ENCODE results near the gene FBXO11. TPM values are rescaled to one million over a fixed set of nuclear protein-coding genes. Genes with fewer than 3 reads are reported as not detected.

The FBXO11 gene
- total RNA-seq, 4 donors from 2014 or later = 21.5 to 31.8 (median 28.4) TPM

GRCh38 chr2:47941936-47942335 lies 35.6 kb upstream of the FBXO11 start:
- DNase-seq (no peak), ATAC-seq (no peak)
- Histone ChIP-seq H3K4me3 (no peak overlapping the region), H3K36me3 (no peaks in the 10 kb centered on the region), H3K4me1 (peaks cover 0 to 3% of the 10 kb centered on the region in 2 donors), H3K27me3 (no peaks in the 10 kb centered on the region), H3K9me3 (no peaks in the 10 kb centered on the region), H3K27ac (no peak overlapping the region)
- in situ Hi-C loops (cut with MboI; ENCODE audit: low sequenced_read_pairs in 4 of 4) (no loop called here), intact Hi-C loops (cut with DNase I; ENCODE audit: low total_unique reads) (no loop called here)
- no peak for TF ChIP-seq POLR2A (IDR thresholded peaks at IDR 0.05)

GRCh38 chr2:47937677-47938076 lies 31.4 kb upstream of the FBXO11 start:
- ATAC-seq = no peak
- in situ Hi-C loops (cut with MboI; ENCODE audit: low sequenced_read_pairs in 4 of 4) = no loop called here

DNA sequence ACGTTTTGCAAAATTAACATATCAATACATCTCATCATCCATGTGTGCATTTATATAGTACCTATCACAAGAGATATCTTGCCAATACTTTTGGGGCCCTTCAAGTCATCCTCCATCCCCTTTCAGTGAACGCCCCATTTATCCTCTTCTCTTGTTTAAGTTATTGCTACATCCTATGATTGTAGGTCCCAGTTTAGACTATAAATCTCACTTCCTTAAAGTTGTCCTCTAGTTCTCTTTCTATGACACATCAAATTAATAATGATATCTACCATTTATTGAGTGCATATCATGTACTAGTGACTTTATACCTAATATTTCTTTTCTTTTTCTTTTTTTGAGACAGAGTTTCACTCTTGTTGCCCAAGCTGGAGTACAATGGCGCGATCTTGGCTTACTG lies 28.8 kb upstream of the FBXO11 start:
- DNase-seq (no peak), ATAC-seq (no peak)
- no peaks in the 10 kb centered on the region for H3K4me1 ChIP-seq
- no peak overlapping the region for H3K4me3 ChIP-seq
- in situ Hi-C loops (cut with MboI; ENCODE audit: low sequenced_read_pairs in 4 of 4) = no loop called here
- no peaks in the 10 kb centered on the region for H3K9me3 ChIP-seq
- intact Hi-C loops (cut with DNase I; ENCODE audit: low total_unique reads) = no loop called here
- H3K27me3 ChIP-seq = no peaks in the 10 kb centered on the region
- H3K27ac ChIP-seq = no peak overlapping the region
- no peaks in the 10 kb centered on the region for H3K36me3 ChIP-seq
- TF ChIP-seq, protein P1, sequence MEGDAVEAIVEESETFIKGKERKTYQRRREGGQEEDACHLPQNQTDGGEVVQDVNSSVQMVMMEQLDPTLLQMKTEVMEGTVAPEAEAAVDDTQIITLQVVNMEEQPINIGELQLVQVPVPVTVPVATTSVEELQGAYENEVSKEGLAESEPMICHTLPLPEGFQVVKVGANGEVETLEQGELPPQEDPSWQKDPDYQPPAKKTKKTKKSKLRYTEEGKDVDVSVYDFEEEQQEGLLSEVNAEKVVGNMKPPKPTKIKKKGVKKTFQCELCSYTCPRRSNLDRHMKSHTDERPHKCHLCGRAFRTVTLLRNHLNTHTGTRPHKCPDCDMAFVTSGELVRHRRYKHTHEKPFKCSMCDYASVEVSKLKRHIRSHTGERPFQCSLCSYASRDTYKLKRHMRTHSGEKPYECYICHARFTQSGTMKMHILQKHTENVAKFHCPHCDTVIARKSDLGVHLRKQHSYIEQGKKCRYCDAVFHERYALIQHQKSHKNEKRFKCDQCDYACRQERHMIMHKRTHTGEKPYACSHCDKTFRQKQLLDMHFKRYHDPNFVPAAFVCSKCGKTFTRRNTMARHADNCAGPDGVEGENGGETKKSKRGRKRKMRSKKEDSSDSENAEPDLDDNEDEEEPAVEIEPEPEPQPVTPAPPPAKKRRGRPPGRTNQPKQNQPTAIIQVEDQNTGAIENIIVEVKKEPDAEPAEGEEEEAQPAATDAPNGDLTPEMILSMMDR (IDR thresholded peaks at IDR 0.05 in 4 of 5, conservative IDR thresholded peaks at IDR 0.05 in 1 of 5) = no peak
- TF ChIP-seq POLR2A (IDR thresholded peaks at IDR 0.05) = no peak

More at GRCh38 chr2:47937677-47938076, 31.4 kb upstream of the FBXO11 start:
- Histone ChIP-seq H3K9me3 (no peaks in the 10 kb centered on the region), H3K27me3 (no peaks in the 10 kb centered on the region), H3K4me3 (no peak overlapping the region), H3K27ac (no peak overlapping the region), H3K36me3 (no peaks in the 10 kb centered on the region), H3K4me1 (no peaks in the 10 kb centered on the region)
- TF ChIP-seq, protein P1 (IDR thresholded peaks at IDR 0.05 in 4 of 5, conservative IDR thresholded peaks at IDR 0.05 in 1 of 5) = no peak
- TF ChIP-seq POLR2A (IDR thresholded peaks at IDR 0.05) = no peak
- no peak for DNase-seq
- intact Hi-C loops (cut with DNase I; ENCODE audit: low total_unique reads) = no loop called here

DNA sequence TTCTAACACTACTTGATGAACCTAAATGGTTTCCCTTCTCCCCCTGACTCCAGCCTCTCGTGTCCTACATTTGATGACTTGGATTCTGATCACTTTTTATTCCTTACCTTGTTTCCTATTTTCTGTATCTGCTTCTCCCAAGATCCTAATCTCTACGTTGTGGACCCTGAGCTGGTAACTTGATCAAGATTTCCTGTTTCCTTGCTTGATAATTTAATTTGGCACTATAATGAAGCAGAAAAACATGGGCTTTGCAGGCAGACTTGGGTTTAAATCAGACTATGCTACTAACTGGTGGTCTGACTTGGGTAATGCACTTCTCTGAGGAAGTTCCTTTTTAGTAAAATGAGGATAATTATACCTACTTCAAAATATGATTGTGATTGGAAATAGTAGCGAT lies 11.7 kb upstream of the FBXO11 start:
- Histone ChIP-seq H3K4me1 (no peaks in the 10 kb centered on the region), H3K27me3 (no peaks in the 10 kb centered on the region), H3K36me3 (no peaks in the 10 kb centered on the region), H3K9me3 (no peaks in the 10 kb centered on the region), H3K27ac (no peak overlapping the region), H3K4me3 (no peak overlapping the region)
- ATAC-seq (no peak), DNase-seq (no peak)
- intact Hi-C loops (cut with DNase I; ENCODE audit: low total_unique reads) = no loop called here
- in situ Hi-C loops (cut with MboI; ENCODE audit: low sequenced_read_pairs in 4 of 4) = no loop called here
- TF ChIP-seq, protein P1 (IDR thresholded peaks at IDR 0.05 in 4 of 5, conservative IDR thresholded peaks at IDR 0.05 in 1 of 5) = no peak
- no peak for TF ChIP-seq POLR2A (IDR thresholded peaks at IDR 0.05)

- H3K4me3 ChIP-seq = no peak overlapping the region
- no peak overlapping the region for H3K27ac ChIP-seq
- H3K27me3 ChIP-seq = no peaks in the 10 kb centered on the region
- intact Hi-C loops (cut with DNase I; ENCODE audit: low total_unique reads) = no loop called here
- no peaks in the 10 kb centered on the region for H3K4me1 ChIP-seq
- no peaks in the 10 kb centered on the region for H3K9me3 ChIP-seq
- TF ChIP-seq, protein P1 (IDR thresholded peaks at IDR 0.05 in 4 of 5, conservative IDR thresholded peaks at IDR 0.05 in 1 of 5) = no peak
- TF ChIP-seq POLR2A (IDR thresholded peaks at IDR 0.05) = no peak
- in situ Hi-C loops (cut with MboI; ENCODE audit: low sequenced_read_pairs in 4 of 4) = no loop called here
- no peaks in the 10 kb centered on the region for H3K36me3 ChIP-seq
- no peak for ATAC-seq
- DNase-seq = no peak
These were observed 11.1 kb upstream of the FBXO11 start for GRCh38 chr2:47917276-47917961.

All from gastrocnemius medialis (tissue), 4 donors.